ENCODE measurements around the gene ATIC.

DNA sequence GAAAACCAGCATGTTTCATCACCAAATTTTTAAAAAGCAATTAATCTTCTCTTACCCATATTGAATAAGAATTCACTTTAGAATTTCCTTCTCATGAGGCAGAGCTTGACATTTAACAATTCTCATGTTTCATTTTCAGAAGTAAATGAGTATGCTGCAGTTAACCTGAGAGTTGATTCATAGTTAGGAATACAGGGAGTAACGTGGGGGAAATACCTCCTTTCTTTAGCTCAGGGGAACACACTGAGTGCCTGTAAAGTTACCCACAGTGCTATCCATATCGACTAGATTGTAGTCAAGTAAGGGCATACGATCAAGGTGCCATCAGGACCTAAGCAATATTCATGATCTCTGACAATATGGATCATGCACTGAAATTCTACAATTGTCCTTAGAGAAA is 38.9 kb upstream of the ATIC start:
- TF ChIP-seq, protein P1, sequence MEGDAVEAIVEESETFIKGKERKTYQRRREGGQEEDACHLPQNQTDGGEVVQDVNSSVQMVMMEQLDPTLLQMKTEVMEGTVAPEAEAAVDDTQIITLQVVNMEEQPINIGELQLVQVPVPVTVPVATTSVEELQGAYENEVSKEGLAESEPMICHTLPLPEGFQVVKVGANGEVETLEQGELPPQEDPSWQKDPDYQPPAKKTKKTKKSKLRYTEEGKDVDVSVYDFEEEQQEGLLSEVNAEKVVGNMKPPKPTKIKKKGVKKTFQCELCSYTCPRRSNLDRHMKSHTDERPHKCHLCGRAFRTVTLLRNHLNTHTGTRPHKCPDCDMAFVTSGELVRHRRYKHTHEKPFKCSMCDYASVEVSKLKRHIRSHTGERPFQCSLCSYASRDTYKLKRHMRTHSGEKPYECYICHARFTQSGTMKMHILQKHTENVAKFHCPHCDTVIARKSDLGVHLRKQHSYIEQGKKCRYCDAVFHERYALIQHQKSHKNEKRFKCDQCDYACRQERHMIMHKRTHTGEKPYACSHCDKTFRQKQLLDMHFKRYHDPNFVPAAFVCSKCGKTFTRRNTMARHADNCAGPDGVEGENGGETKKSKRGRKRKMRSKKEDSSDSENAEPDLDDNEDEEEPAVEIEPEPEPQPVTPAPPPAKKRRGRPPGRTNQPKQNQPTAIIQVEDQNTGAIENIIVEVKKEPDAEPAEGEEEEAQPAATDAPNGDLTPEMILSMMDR (conservative IDR thresholded peaks at IDR 0.05; ENCODE audit: low read length), result no peak
- TF ChIP-seq EZH2phosphoT487 (IDR thresholded peaks at IDR 0.05; ENCODE audit: borderline replicate concordance), result no peak
